ENCODE measurements around the gene FRMPD1. TPM values are rescaled to one million over a fixed set of nuclear protein-coding genes. Genes with fewer than 3 reads are reported as not detected.

The FRMPD1 gene
- total and polyA plus RNA-seq, 2 experiments from 2014 or later, result 0.15 to 0.32 TPM

DNA sequence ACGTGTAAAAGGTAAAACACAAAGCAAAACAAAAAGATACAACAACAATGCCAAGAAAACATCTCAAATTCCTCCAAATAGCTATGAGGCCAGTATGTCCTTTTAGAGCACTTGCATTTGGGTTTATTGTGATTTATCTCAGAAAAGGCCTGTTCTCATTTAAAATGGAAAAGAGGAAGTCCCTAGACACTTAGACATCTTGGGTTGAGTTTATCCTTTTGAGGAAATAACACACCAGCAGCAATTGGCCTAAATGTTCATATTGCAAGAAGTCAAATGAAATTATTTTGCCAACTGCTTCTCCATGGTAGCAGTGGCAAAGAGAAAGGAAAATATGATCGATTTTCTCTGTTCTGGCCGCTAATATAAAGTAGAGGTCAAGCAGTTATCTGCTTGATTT, 59.3 kb downstream of the FRMPD1 start:
- DNase-seq (ENCODE audit: low read depth in 1 of 2, low spot score in 1 of 2), result no peak
- TF ChIP-seq CTCF (IDR thresholded peaks at IDR 0.05; ENCODE audit: low read depth, low read length), result no peak
- no peaks in the 10 kb centered on the region for H3K36me3 ChIP-seq
- H3K27me3 ChIP-seq, result peaks cover 46% of the 10 kb centered on the region
- H3K4me1 ChIP-seq (ENCODE audit: low read depth), result no peaks in the 10 kb centered on the region
- no peaks in the 10 kb centered on the region for H3K9me3 ChIP-seq (ENCODE audit: low read depth)
- H3K27ac ChIP-seq, result no peak overlapping the region
- no peak overlapping the region for H3K4me3 ChIP-seq

DNA sequence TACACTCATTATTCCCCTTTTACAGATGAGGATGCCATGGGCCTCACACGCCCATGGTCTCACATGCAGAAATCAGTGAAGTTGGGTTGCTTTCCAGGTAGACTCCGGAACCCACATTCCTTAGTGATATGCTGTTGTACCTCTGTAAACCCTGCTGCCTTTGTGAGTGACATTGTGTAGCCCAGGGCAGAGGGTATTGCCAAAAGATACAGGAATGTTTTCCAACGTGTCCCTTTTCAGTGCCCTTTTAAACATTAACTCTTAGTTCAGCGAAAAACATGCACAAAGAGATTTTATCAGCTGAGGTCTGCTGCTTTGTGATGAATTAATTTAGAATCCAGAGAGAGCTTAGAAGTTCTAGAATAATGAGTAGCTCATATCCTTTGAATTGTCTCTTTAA, 64.5 kb downstream of the FRMPD1 start:
- no peak for DNase-seq (ENCODE audit: low read depth in 1 of 2, low spot score in 1 of 2)
- Histone ChIP-seq H3K27ac (no peak overlapping the region), H3K27me3 (peaks cover 11% of the 10 kb centered on the region), H3K36me3 (no peaks in the 10 kb centered on the region), H3K4me1 (ENCODE audit: low read depth) (no peaks in the 10 kb centered on the region), H3K4me3 (no peak overlapping the region), H3K9me3 (ENCODE audit: low read depth) (no peaks in the 10 kb centered on the region)
- TF ChIP-seq CTCF (IDR thresholded peaks at IDR 0.05; ENCODE audit: low read depth, low read length), result no peak

DNA sequence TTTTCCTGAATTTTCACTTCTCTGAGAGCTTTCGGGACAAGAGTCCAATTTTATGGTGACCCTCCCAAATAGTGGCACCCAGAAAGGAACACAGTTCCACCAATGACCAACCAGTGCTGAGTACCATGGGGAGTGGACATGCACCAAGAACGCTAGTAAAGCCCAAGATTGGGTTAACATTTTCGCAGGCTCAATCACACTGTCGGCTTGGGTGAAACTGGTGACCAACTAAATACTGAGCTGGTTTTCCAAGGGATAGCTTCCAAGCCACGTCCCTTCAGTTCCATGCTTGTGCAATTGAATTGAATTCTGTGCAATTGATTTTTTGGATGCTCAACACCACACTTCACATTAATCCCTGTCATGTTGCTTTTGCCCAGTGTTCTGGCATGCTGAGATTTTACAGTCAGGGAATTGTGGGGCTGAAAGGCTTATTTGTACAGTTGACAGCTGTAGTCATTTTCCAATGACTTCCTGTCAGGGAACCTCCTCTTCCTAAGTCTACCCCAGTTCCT, 65.3 kb downstream of the FRMPD1 start:
- no peaks in the 10 kb centered on the region for H3K9me3 ChIP-seq (ENCODE audit: low read depth)
- H3K4me1 ChIP-seq (ENCODE audit: low read depth), result no peaks in the 10 kb centered on the region
- no peaks in the 10 kb centered on the region for H3K36me3 ChIP-seq
- DNase-seq (ENCODE audit: low read depth in 1 of 2, low spot score in 1 of 2), result no peak
- H3K4me3 ChIP-seq, result no peak overlapping the region
- no peak for TF ChIP-seq CTCF (IDR thresholded peaks at IDR 0.05; ENCODE audit: low read depth, low read length)
- H3K27me3 ChIP-seq, result peaks cover 11% of the 10 kb centered on the region
- H3K27ac ChIP-seq, result no peak overlapping the region

GRCh38 chr9:37719526-37719925, 68.8 kb downstream of the FRMPD1 start:
- no peak for TF ChIP-seq CTCF (IDR thresholded peaks at IDR 0.05; ENCODE audit: low read depth, low read length)
- Histone ChIP-seq H3K36me3 (no peaks in the 10 kb centered on the region), H3K4me3 (no peak overlapping the region), H3K9me3 (ENCODE audit: low read depth) (no peaks in the 10 kb centered on the region), H3K27ac (no peak overlapping the region), H3K4me1 (ENCODE audit: low read depth) (no peaks in the 10 kb centered on the region), H3K27me3 (peaks cover 11% of the 10 kb centered on the region)
- DNase-seq (ENCODE audit: low read depth in 1 of 2, low spot score in 1 of 2), result no peak

- TF ChIP-seq CTCF (IDR thresholded peaks at IDR 0.05; ENCODE audit: low read depth, low read length), result no peak
- H3K4me3 ChIP-seq, result no peak overlapping the region
- peaks cover 15% of the 10 kb centered on the region for H3K27me3 ChIP-seq
- H3K9me3 ChIP-seq (ENCODE audit: low read depth), result no peaks in the 10 kb centered on the region
- no peak overlapping the region for H3K27ac ChIP-seq
- DNase-seq (ENCODE audit: low read depth in 1 of 2, low spot score in 1 of 2), result no peak
- H3K4me1 ChIP-seq (ENCODE audit: low read depth), result no peaks in the 10 kb centered on the region
- no peaks in the 10 kb centered on the region for H3K36me3 ChIP-seq
Observed at GRCh38 chr9:37727013-37727412, 76.3 kb downstream of the FRMPD1 start.

DNA sequence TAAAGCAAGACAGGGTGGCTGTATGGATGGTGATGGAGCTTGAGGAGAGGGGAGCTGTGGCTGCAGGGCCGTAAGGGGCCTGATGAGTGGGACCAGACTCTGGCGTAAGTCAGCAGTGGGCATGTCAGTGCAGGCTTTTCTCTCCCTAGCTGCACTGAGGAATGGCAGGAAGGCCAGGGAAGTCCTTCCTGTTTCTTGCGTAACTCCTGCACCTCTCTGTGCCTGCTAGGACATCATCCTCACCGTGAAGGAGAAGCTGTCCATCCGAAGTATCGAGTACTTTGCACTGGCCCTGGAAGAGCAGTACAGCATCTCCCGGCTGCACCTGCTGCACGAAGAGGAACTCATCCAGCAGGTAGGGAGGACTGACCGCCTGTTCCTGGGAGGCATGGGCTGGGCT, 78.7 kb downstream of the FRMPD1 start:
- no peaks in the 10 kb centered on the region for H3K36me3 ChIP-seq
- H3K4me1 ChIP-seq (ENCODE audit: low read depth), result no peaks in the 10 kb centered on the region
- no peak overlapping the region for H3K4me3 ChIP-seq
- no peaks in the 10 kb centered on the region for H3K9me3 ChIP-seq (ENCODE audit: low read depth)
- no peak for DNase-seq (ENCODE audit: low read depth in 1 of 2, low spot score in 1 of 2)
- peaks cover 12% of the 10 kb centered on the region for H3K27me3 ChIP-seq
- TF ChIP-seq CTCF (IDR thresholded peaks at IDR 0.05; ENCODE audit: low read depth, low read length), result no peak
- no peak overlapping the region for H3K27ac ChIP-seq

All from cardiac muscle cell (in vitro differentiated cells and primary cell).